HEK293 (cell line): ENCODE measurements around the gene DLGAP5.

Experiments used
- OVOL3 ChIP-seq: fragments of 450-650 bp; formaldehyde crosslinking; IDR thresholded peaks from 2 replicates; pipeline ENCODE4 v1.5.1; 2016; ENCODE audit warnings: missing biosample characterization, missing genetic modification characterization
- PRDM2 ChIP-seq: fragments of 450-650 bp; formaldehyde crosslinking; IDR thresholded peaks from 2 replicates; pipeline ENCODE4 v1.5.1; 2016; ENCODE audit warnings: missing biosample characterization, missing genetic modification characterization, borderline replicate concordance
- ZBTB17 ChIP-seq: fragments of 450-650 bp; formaldehyde crosslinking; IDR thresholded peaks from 2 replicates; pipeline ENCODE4 v1.5.1; 2016; ENCODE audit warnings: missing biosample characterization, missing genetic modification characterization
- ZFP69B ChIP-seq: fragments of 450-650 bp; formaldehyde crosslinking; IDR thresholded peaks from 2 replicates; pipeline ENCODE4 v1.5.1; 2016; ENCODE audit warnings: missing biosample characterization, missing genetic modification characterization
- ZNF146 ChIP-seq: fragments of 450-650 bp; formaldehyde crosslinking; IDR thresholded peaks from 2 replicates; pipeline ENCODE4 v1.5.1; 2016; ENCODE audit warnings: missing biosample characterization, missing genetic modification characterization
- ZNF148 ChIP-seq: fragments of 450-650 bp; formaldehyde crosslinking; IDR thresholded peaks from 2 replicates; pipeline ENCODE4 v1.5.0; 2017; ENCODE audit warnings: missing biosample characterization, missing genetic modification characterization, borderline replicate concordance
- ZNF335 ChIP-seq: fragments of 450-650 bp; formaldehyde crosslinking; conservative IDR thresholded peaks from 2 replicates; pipeline ENCODE4 v1.5.1; 2016; ENCODE audit warnings: missing biosample characterization, missing genetic modification characterization
- ZNF350 ChIP-seq: fragments of 450-650 bp; formaldehyde crosslinking; IDR thresholded peaks from 2 replicates; pipeline ENCODE4 v1.5.0; 2017; ENCODE audit warnings: missing biosample characterization, mild to moderate bottlenecking, missing genetic modification characterization
- ZNF37A ChIP-seq: fragments of 450-650 bp; IDR thresholded peaks from 2 replicates; pipeline ENCODE4 v1.5.1; 2018; ENCODE audit warnings: missing biosample characterization, missing genetic modification characterization
- ZNF501 ChIP-seq: fragments of 450-650 bp; formaldehyde crosslinking; IDR thresholded peaks from 2 replicates; pipeline ENCODE4 v1.5.1; 2016; ENCODE audit warnings: missing biosample characterization, missing genetic modification characterization
- ZNF510 ChIP-seq: fragments of 450-650 bp; formaldehyde crosslinking; IDR thresholded peaks from 2 replicates; pipeline ENCODE4 v1.5.1; 2018; ENCODE audit warnings: mild to moderate bottlenecking, missing genetic modification characterization, missing biosample characterization; ENCODE audit not compliant: insufficient replicate concordance
- ZNF560 ChIP-seq: fragments of 450-650 bp; formaldehyde crosslinking; IDR thresholded peaks from 2 replicates; pipeline ENCODE4 v1.5.1; 2017; ENCODE audit warnings: missing biosample characterization, missing genetic modification characterization, borderline replicate concordance
- ZNF639 ChIP-seq: fragments of 450-650 bp; formaldehyde crosslinking; IDR thresholded peaks from 2 replicates; pipeline ENCODE4 v1.5.1; 2016; ENCODE audit warnings: missing biosample characterization, missing genetic modification characterization
- ZNF654 ChIP-seq: fragments of 450-650 bp; formaldehyde crosslinking; IDR thresholded peaks from 2 replicates; pipeline ENCODE4 v1.5.1; 2016; ENCODE audit warnings: low read depth, missing biosample characterization, missing genetic modification characterization
- ZNF692 ChIP-seq: fragments of 450-650 bp; formaldehyde crosslinking; IDR thresholded peaks from 2 replicates; pipeline ENCODE4 v1.5.1; 2016; ENCODE audit warnings: missing biosample characterization, missing genetic modification characterization
- ZSCAN23 ChIP-seq: fragments of 450-650 bp; formaldehyde crosslinking; IDR thresholded peaks from 2 replicates; pipeline ENCODE4 v1.5.1; 2016; ENCODE audit warnings: missing biosample characterization, missing genetic modification characterization
- ZSCAN5A ChIP-seq: fragments of 450-650 bp; formaldehyde crosslinking; IDR thresholded peaks from 2 replicates; pipeline ENCODE4 v1.5.1; 2016; ENCODE audit warnings: missing biosample characterization, missing genetic modification characterization
- TF ChIP-seq, protein P1 (sequence below): sonication (generic); formaldehyde crosslinking; IDR thresholded peaks from 2 replicates; pipeline ENCODE4 v1.8.1; 2022; ENCODE audit warnings: mild to moderate bottlenecking, moderate library complexity, missing genetic modification reagents
- TF ChIP-seq, protein P2 (sequence below): fragments of 450-650 bp; formaldehyde crosslinking; conservative IDR thresholded peaks from 2 replicates; pipeline ENCODE4 v1.5.1; 2016; ENCODE audit warnings: low read depth, missing biosample characterization, missing genetic modification characterization

DLGAP5 gene

DNA sequence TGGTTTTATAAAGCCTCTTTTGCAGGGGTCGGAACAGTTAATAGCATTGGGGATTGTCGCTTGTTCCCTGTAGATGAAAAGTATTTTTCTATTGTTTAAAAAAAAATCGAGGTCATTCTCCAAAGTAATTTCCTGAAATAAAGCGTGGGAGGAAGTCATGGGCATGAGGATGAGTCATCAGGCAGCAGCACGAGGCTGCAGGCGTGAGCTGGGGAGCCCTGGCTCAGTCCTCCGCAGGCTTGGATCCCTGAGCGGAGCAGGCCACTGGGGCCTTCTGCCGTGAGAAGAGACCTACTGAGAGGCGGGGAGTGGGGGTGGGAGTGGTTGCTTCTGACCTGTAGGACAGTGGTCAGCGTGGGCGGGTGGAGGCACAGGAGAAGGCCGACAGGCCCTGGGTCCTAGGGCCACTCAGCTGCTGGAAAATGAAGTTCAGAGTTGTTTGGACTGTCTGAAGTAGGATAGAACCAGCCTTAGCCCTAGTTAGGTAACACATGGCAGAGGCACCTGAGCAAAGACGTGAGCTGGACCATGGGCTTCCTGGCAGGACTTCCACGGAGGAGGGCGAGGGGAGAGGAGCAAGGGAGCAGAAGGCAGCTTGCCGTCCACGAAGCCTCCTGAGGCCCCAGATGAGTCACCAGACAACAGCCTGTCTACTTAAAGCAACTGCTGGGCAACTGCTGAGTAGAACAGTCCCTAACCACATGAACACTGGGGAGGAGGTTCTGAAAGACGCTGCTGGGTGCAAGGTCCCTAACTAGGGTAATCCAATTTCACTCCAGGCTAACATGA lies 83.4 kb downstream of the DLGAP5 start (continued):
- no peak for TF ChIP-seq ZNF350
- no peak for TF ChIP-seq ZNF148 (tag by site-specific recombination)
- TF ChIP-seq ZNF335 (tag by site-specific recombination), result peak; percentile 86
- TF ChIP-seq, protein P1, sequence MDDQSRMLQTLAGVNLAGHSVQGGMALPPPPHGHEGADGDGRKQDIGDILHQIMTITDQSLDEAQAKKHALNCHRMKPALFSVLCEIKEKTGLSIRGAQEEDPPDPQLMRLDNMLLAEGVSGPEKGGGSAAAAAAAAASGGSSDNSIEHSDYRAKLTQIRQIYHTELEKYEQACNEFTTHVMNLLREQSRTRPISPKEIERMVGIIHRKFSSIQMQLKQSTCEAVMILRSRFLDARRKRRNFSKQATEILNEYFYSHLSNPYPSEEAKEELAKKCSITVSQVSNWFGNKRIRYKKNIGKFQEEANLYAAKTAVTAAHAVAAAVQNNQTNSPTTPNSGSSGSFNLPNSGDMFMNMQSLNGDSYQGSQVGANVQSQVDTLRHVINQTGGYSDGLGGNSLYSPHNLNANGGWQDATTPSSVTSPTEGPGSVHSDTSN (CRISPR knock-in tag), result no peak
- TF ChIP-seq ZNF639 (tag by site-specific recombination), result 0 out of 2 replicates have a peak, but pooled peaks have one; percentile 19
- TF ChIP-seq PRDM2 (tag by site-specific recombination), result no peak
- TF ChIP-seq OVOL3 (tag by site-specific recombination), result no peak
- peak; percentile 86 for TF ChIP-seq ZBTB17 (tag by site-specific recombination)
- TF ChIP-seq, protein P2, sequence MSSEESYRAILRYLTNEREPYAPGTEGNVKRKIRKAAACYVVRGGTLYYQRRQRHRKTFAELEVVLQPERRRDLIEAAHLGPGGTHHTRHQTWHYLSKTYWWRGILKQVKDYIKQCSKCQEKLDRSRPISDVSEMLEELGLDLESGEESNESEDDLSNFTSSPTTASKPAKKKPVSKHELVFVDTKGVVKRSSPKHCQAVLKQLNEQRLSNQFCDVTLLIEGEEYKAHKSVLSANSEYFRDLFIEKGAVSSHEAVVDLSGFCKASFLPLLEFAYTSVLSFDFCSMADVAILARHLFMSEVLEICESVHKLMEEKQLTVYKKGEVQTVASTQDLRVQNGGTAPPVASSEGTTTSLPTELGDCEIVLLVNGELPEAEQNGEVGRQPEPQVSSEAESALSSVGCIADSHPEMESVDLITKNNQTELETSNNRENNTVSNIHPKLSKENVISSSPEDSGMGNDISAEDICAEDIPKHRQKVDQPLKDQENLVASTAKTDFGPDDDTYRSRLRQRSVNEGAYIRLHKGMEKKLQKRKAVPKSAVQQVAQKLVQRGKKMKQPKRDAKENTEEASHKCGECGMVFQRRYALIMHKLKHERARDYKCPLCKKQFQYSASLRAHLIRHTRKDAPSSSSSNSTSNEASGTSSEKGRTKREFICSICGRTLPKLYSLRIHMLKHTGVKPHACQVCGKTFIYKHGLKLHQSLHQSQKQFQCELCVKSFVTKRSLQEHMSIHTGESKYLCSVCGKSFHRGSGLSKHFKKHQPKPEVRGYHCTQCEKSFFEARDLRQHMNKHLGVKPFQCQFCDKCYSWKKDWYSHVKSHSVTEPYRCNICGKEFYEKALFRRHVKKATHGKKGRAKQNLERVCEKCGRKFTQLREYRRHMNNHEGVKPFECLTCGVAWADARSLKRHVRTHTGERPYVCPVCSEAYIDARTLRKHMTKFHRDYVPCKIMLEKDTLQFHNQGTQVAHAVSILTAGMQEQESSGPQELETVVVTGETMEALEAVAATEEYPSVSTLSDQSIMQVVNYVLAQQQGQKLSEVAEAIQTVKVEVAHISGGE (tag by site-specific recombination), result no peak
- TF ChIP-seq ZNF501 (tag by site-specific recombination), result peak; percentile 47; the same call in 1 of the 2 replicates
- no peak for TF ChIP-seq ZSCAN23
- TF ChIP-seq ZNF692, result 0 out of 2 replicates have a peak, but pooled peaks have one; percentile 38
- TF ChIP-seq ZNF510 (tag by site-specific recombination), result no peak
- TF ChIP-seq ZNF560 (tag by site-specific recombination), result no peak
- no peak for TF ChIP-seq ZNF37A
- TF ChIP-seq ZSCAN5A (tag by site-specific recombination), result no peak
- TF ChIP-seq ZFP69B (tag by site-specific recombination), result peak; percentile 34; the same call in 1 of the 2 replicates
- no peak for TF ChIP-seq ZNF146 (tag by site-specific recombination)
- TF ChIP-seq ZNF654 (tag by site-specific recombination), result no peak
